Measurements from ENCODE around the gene SKP1.

Gene SKP1

DNA sequence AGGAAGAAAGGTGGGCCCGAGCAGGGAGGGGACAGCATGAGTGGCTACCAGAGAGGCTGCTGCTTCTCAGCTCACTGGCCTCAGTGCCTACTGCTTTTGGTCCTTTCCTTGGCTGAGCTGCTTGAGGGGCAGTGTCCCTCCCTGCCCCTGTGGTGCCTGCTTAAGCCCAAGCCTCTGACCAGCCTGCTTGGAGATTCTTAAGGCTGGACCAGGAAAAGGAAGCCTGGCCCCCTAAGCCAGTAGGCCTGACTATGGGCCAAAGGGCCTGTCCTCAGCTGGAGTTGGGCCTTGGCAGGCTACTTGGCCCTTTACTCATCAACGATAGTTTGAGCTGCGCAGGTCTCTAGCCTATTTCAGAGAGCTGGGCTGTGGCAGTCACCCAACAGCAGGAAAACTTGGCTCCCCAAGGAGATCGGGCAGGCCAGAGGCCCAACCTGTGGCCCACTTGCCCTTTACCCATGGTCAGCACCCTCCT, 37.3 kb downstream of the SKP1 start:
- peaks cover 37 to 40% of the 10 kb centered on the region in 2 experiments for H3K4me1 ChIP-seq (ENCODE audit: control insufficient read depth in 1 of 2, insufficient read depth in 1 of 2, low read depth in 1 of 2, low read length in 1 of 2)
- H3K27me3 ChIP-seq: no peaks in the 10 kb centered on the region
- H3K4me3 ChIP-seq (ENCODE audit: low read depth in 1 of 2, low read length in 1 of 2): no peak overlapping the region
- no peaks in the 10 kb centered on the region for H3K9me3 ChIP-seq
- TF ChIP-seq, protein P1, sequence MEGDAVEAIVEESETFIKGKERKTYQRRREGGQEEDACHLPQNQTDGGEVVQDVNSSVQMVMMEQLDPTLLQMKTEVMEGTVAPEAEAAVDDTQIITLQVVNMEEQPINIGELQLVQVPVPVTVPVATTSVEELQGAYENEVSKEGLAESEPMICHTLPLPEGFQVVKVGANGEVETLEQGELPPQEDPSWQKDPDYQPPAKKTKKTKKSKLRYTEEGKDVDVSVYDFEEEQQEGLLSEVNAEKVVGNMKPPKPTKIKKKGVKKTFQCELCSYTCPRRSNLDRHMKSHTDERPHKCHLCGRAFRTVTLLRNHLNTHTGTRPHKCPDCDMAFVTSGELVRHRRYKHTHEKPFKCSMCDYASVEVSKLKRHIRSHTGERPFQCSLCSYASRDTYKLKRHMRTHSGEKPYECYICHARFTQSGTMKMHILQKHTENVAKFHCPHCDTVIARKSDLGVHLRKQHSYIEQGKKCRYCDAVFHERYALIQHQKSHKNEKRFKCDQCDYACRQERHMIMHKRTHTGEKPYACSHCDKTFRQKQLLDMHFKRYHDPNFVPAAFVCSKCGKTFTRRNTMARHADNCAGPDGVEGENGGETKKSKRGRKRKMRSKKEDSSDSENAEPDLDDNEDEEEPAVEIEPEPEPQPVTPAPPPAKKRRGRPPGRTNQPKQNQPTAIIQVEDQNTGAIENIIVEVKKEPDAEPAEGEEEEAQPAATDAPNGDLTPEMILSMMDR (IDR thresholded peaks at IDR 0.05): no peak
- H3K27ac ChIP-seq: no peak overlapping the region
- H3K36me3 ChIP-seq: peaks cover 19% of the 10 kb centered on the region

DNA sequence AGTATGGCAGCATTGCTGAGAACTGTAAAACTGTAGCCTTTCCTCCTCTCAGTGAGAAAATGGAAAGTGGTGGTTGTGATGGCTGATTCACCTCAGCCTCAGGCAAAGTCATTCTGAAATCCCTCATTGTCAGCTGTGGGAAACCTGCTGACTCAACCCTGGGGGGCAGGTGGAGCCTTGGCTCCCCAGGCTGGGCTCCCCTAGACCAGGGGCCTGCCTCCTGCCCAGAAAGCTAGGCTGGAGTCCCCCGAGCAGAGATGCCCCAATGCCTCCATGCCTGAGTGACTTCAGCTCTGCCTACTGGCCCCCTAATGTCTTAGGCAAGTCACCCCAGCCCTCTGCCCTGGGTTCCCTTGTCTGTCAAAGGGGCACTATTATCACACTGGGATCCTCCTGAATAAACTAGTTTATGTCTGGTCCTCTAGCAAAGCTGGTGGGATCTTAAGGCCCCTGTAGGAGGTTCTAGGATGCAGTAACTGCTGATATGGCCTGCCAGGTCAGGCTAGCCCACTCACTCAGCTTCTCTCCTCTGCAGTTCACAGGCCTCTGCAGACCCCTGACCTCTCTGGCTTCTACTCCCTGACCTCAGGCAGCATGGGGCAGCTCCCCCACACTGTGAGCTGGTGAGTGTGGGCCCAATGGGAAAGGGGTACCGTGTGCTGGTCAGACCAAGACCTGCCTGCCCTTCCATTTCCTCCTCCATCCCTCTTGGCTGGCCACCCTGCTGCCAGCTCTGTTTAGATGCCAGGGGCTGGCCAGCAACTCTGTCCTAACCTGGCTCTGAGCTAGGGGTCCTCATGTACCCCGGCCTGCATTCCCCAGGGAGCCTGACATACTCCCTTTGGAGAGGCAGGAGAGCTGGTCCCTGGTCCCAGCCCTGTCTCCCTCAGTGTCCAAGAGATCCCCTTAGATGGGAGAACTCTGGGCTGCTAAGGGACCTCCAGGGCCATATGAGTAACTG, 38.1 kb downstream of the SKP1 start:
- Histone ChIP-seq H3K27me3 (no peaks in the 10 kb centered on the region), H3K4me1 (ENCODE audit: control insufficient read depth in 1 of 2, insufficient read depth in 1 of 2, low read depth in 1 of 2, low read length in 1 of 2) (peaks cover 29 to 34% of the 10 kb centered on the region in 2 experiments), H3K9me3 (no peaks in the 10 kb centered on the region), H3K36me3 (peaks cover 25% of the 10 kb centered on the region), H3K27ac (no peak overlapping the region), H3K4me3 (ENCODE audit: low read depth in 1 of 2, low read length in 1 of 2) (no peak overlapping the region)
- TF ChIP-seq, protein P1 (IDR thresholded peaks at IDR 0.05): no peak

DNA sequence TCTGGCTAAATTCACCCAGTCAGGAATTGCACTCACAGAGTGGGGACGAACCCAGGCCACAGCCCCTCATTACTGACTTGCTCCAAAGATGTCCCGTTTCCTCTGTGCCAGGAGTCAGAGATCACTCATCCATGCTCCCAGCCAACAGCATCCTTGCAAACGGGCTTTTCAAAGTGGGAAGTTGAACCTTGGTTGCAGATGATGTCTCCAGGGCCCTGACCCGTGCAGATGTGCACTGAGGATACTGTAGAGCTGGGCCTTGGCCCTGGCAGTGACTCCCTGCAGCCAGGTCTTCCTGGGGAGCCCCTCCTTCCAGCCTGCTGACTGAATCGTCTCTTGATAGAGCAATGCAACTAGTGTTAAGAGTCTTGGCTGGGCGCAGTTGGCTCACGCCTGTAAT, 40.0 kb downstream of the SKP1 start:
- Histone ChIP-seq H3K9me3 (no peaks in the 10 kb centered on the region), H3K4me3 (ENCODE audit: low read depth in 1 of 2, low read length in 1 of 2) (no peak overlapping the region), H3K36me3 (peaks cover 36% of the 10 kb centered on the region), H3K27ac (no peak overlapping the region), H3K27me3 (no peaks in the 10 kb centered on the region), H3K4me1 (ENCODE audit: control insufficient read depth in 1 of 2, insufficient read depth in 1 of 2, low read depth in 1 of 2, low read length in 1 of 2) (peaks cover 21 to 24% of the 10 kb centered on the region in 2 experiments)
- TF ChIP-seq, protein P1 (IDR thresholded peaks at IDR 0.05): no peak

DNA sequence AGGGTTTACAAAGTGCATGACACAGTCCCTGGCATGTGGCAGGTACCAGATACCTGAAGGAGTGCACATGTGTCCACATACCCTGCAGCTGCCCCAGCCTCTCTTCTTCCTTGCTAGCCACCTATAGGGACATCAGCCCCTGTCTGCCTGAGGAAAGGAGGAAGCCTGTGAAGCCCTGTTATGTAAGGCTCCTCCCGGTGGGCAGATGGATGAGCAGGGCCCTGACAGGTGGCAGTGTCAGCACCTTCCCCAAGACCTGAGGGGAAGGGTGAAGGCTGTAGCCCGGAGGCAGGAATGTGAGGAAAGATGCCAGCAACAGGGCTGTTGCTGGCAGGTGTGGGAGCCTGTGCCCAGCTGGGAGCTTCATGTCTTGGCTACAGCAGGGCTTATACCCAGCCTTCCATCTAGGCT, 40.5 kb downstream of the SKP1 start:
- Histone ChIP-seq H3K27ac (no peak overlapping the region), H3K4me3 (ENCODE audit: low read depth in 1 of 2, low read length in 1 of 2) (no peak overlapping the region), H3K27me3 (no peaks in the 10 kb centered on the region), H3K36me3 (peaks cover 38% of the 10 kb centered on the region), H3K9me3 (no peaks in the 10 kb centered on the region), H3K4me1 (ENCODE audit: control insufficient read depth in 1 of 2, insufficient read depth in 1 of 2, low read depth in 1 of 2, low read length in 1 of 2) (peaks cover 21 to 24% of the 10 kb centered on the region in 2 experiments)
- TF ChIP-seq, protein P1 (IDR thresholded peaks at IDR 0.05): no peak

DNA sequence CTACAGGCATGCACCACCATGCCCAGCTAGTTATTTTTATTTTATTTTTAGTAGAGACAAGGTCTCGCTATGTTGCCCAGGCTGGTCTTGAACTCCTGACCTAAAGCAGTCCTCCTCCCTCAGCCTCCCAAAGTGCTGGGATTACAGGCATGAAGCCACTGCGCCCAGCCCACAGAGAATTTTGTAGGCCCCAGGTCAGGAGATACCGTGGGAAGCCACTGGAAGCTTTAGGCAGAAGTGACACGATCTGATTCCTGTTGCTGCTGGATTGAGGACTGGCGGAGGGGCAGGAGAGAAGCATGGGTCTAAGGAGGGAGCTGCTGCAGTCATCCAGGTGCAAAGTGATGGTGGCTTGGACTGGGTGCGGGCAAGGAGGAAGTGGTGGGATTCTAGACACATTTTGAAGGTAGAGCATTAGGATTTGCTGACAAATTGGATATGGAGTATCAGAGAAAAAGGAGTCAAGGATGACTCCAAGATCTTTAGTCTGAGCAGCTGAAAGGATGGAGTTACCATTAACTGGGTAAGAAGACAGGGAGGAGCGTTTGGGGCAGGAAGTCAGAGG, 41.6 kb downstream of the SKP1 start:
- H3K4me1 ChIP-seq (ENCODE audit: control insufficient read depth in 1 of 2, insufficient read depth in 1 of 2, low read depth in 1 of 2, low read length in 1 of 2): peaks cover 13 to 17% of the 10 kb centered on the region in 2 experiments

More for the DNA sequence above, 41.6 kb downstream of the SKP1 start:
- Histone ChIP-seq H3K9me3 (no peaks in the 10 kb centered on the region), H3K27me3 (no peaks in the 10 kb centered on the region), H3K27ac (no peak overlapping the region), H3K4me3 (ENCODE audit: low read depth in 1 of 2, low read length in 1 of 2) (no peak overlapping the region), H3K36me3 (peaks cover 32% of the 10 kb centered on the region)
- TF ChIP-seq, protein P1 (IDR thresholded peaks at IDR 0.05): no peak

Measured in neutrophil (primary cell).